Right lobe of liver (tissue), 4 donors: Measurements from ENCODE around the gene RAB4A.

Source experiments
- CTCF ChIP-seq, 4 donors: fragments of 200-600 bp in 3 of 4; fragments of 450-650 bp in 1 of 4; IDR thresholded peaks; one replicate each; pipeline versions ENCODE4 v1.5.1 to v1.8.0; 2016 to 2022; ENCODE audit warnings: antibody characterized with exemption in 4 of 4, mild to moderate bottlenecking in 2 of 4
- POLR2A ChIP-seq: fragments of 450-650 bp; IDR thresholded peaks from one replicate; pipeline ENCODE4 v1.6.1; 2017; ENCODE audit warnings: antibody characterized with exemption, mild to moderate bottlenecking
- donor health status: DM: no; HTN: no; CAD: no.
- donor health status: DM: no; HTN: no; CAD: no.
- donor health status: DM: no; HTN: yes; CAD: no.

GRCh38 chr1:229326601-229327000 is 55.7 kb downstream of the RAB4A start:
- TF ChIP-seq CTCF (IDR thresholded peaks at IDR 0.05) (no peak), POLR2A (no peak)
